Medulla oblongata (tissue), 1 donor: ENCODE measurements around the gene APLNR.
"Not testable (repeated sequence)": the region's sequence is repeated elsewhere in the genome, so short reads cannot be mapped to it uniquely, and the experiment has no call there.

ENCODE experiments used
- DNase-seq: peaks from one replicate; pipeline ENCODE4 v3.0.0-alpha.2; 2015; ENCODE audit errors: extremely low spot score

The APLNR gene

GRCh38 chr11:57237204-57237681 lies at the start of gene APLNR:
Gene APLNR, minus strand, starts transcription at chr11:57237250. Its CDS starts 246 bp downstream, at chr11:57237004.
- peak; percentile 80 for DNase-seq

- no peak for DNase-seq
Observed at GRCh38 chr11:57283231-57283990, 46.4 kb upstream of the APLNR start.

- not testable (repeated sequence) for DNase-seq
Observed at GRCh38 chr11:57281546-57281945, 44.5 kb upstream of the APLNR start.

- DNase-seq = no peak
Observed at GRCh38 chr11:57279116-57279515, 42.1 kb upstream of the APLNR start.

- no peak for DNase-seq
Observed at GRCh38 chr11:57278721-57279095, 41.7 kb upstream of the APLNR start.

GRCh38 chr11:57277845-57278720 lies 41.0 kb upstream of the APLNR start:
- DNase-seq = peak; percentile 87

- no peak for DNase-seq
Observed at GRCh38 chr11:57276971-57277675, 40.1 kb upstream of the APLNR start.

- DNase-seq = no peak
Observed at GRCh38 chr11:57276169-57276970, 39.3 kb upstream of the APLNR start.

- DNase-seq = no peak
Observed at GRCh38 chr11:57275582-57275981, 38.5 kb upstream of the APLNR start.

- no peak for DNase-seq
Observed at GRCh38 chr11:57274904-57275498, 38.0 kb upstream of the APLNR start.

GRCh38 chr11:57273448-57274058 lies 36.5 kb upstream of the APLNR start:
- no peak for DNase-seq

GRCh38 chr11:57269571-57270021 lies 32.5 kb upstream of the APLNR start:
- no peak for DNase-seq

- DNase-seq = no peak
Observed at GRCh38 chr11:57266157-57266556, 29.1 kb upstream of the APLNR start.

GRCh38 chr11:57263351-57263750 lies 26.3 kb upstream of the APLNR start:
- DNase-seq = no peak

- DNase-seq = no peak
Observed at GRCh38 chr11:57262157-57262556, 25.1 kb upstream of the APLNR start.

- no peak for DNase-seq
Observed at GRCh38 chr11:57260937-57261783, 24.1 kb upstream of the APLNR start.

- DNase-seq = no peak
Observed at GRCh38 chr11:57256119-57256518, 19.1 kb upstream of the APLNR start.

- no peak for DNase-seq
Observed at GRCh38 chr11:57255618-57256017, 18.6 kb upstream of the APLNR start.

GRCh38 chr11:57254631-57255030 lies 17.6 kb upstream of the APLNR start:
- DNase-seq = no peak
